Measurements from ENCODE around the gene ADIPOR2. TPM values are rescaled to one million over a fixed set of nuclear protein-coding genes. Genes with fewer than 3 reads are reported as not detected.
A peak's percentile ranks its signal among the peaks of the same experiment; 100 is the strongest.

The ADIPOR2 gene
- total RNA-seq, 4 donors from 2014 or later = 29.5 to 44.3 (median 37.1) TPM

- intact Hi-C loops (cut with DNase I; ENCODE audit: low total_unique reads) = loop anchor here (5.0 kb wide), 2 partner anchors 141 to 491 kb away; no protein-coding TSS in a partner anchor
- peak overlapping the region; percentile 54 for H3K4me3 ChIP-seq (ENCODE audit: low read depth, poor library complexity, severe bottlenecking)
- peak; percentile 89 to 98 for DNase-seq (ENCODE audit: low spot score in 2 of 2)
- 2 to 5% methylated on average over 31 to 34 of the region's 45 CpGs for WGBS, 2 donors
- TF ChIP-seq, protein P1, sequence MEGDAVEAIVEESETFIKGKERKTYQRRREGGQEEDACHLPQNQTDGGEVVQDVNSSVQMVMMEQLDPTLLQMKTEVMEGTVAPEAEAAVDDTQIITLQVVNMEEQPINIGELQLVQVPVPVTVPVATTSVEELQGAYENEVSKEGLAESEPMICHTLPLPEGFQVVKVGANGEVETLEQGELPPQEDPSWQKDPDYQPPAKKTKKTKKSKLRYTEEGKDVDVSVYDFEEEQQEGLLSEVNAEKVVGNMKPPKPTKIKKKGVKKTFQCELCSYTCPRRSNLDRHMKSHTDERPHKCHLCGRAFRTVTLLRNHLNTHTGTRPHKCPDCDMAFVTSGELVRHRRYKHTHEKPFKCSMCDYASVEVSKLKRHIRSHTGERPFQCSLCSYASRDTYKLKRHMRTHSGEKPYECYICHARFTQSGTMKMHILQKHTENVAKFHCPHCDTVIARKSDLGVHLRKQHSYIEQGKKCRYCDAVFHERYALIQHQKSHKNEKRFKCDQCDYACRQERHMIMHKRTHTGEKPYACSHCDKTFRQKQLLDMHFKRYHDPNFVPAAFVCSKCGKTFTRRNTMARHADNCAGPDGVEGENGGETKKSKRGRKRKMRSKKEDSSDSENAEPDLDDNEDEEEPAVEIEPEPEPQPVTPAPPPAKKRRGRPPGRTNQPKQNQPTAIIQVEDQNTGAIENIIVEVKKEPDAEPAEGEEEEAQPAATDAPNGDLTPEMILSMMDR (IDR thresholded peaks at IDR 0.05) = peak in 1 of 3 donors; percentile 66
- no peak for TF ChIP-seq POLR2A (IDR thresholded peaks at IDR 0.05)
Observed at GRCh38 chr12:1795785-1796514, 105.1 kb downstream of the ADIPOR2 start.

DNA sequence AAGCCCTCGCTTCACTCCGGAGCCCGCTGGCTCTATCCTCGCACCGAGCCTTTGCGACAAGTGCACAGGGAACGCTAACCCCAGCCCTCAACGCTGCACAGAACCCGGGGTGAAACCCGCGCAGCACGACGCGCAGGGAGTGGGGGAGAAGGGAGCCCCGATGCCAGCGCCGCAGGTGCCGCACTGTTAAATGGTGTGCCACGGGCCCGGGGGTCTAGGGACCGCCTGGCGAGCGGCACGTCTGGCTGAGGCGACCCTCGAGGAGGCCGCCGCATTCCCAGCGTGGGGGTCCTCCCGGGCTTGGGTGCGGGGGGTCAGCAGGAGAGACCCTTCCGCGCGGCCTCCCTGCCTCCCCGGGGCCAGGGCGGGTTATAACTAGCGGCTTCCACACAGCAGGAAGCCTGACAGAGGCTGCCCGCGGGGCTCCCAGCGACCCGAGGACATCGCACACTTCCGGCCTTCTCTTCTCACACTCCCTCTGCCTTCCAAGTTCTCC is 105.7 kb downstream of the ADIPOR2 start:
- no peak for TF ChIP-seq POLR2A (IDR thresholded peaks at IDR 0.05)
- TF ChIP-seq, protein P1 (IDR thresholded peaks at IDR 0.05) = no peak
- H3K4me3 ChIP-seq (ENCODE audit: low read depth, poor library complexity, severe bottlenecking) = peak overlapping the region; percentile 54
- intact Hi-C loops (cut with DNase I; ENCODE audit: low total_unique reads) = loop anchor here (5.0 kb wide), 2 partner anchors 141 to 491 kb away; no protein-coding TSS in a partner anchor
- 5% methylated on average over 23 to 27 of the region's 43 CpGs for WGBS, 2 donors
- peak in 1 of 2 donors; percentile 91 for DNase-seq (ENCODE audit: low spot score in 2 of 2)

DNA sequence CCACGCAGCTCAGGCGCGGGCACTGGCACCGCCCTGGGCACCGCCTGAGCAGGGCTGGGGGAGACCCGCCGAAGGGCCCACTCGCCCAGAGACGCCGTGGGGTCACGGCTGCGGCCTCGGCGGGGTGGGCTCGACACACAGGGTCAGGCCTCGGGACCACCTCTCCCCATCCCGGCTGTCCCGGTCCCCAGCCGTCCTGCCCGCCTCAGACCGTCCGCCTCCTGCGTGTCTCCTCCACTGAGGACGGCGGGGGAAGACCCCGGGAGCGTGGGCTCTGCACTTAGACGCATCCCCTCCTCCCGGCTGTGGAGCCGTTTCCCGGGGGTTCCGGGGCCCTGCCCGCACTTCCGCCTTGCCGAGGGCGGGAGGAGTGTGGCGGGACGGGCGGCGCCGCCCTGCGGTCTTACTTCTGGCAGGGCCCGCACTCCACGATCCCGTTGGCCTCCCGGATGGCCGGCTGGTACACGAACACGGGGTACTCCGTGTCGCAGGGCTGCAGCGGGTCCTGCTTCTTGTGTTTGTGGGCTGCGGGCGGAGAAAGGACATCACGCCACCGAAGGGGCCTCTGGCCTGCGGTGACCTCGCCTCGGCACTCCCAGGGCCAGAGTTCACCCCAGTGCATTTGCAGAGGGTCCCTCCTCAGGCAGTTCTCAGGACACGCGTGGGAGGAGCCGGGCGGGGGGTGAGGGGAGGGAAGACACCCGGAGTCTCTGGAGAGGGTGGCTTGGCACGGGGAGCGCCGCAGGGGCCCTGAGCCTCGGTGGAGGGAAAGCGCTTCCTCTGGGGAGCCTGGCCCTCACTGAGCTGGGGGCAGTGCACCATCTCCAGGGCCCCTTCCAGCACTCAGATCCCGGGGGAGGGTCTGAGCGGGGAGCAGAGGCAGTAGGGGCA is 106.4 kb downstream of the ADIPOR2 start:
- intact Hi-C loops (cut with DNase I; ENCODE audit: low total_unique reads) = loop anchor here (5.0 kb wide), 2 partner anchors 140 to 490 kb away; no protein-coding TSS in a partner anchor
- 11 to 24% methylated on average over 20 to 32 of the region's 71 CpGs for WGBS, 2 donors
- peak overlapping the region; percentile 54 for H3K4me3 ChIP-seq (ENCODE audit: low read depth, poor library complexity, severe bottlenecking)
- TF ChIP-seq, protein P1 (IDR thresholded peaks at IDR 0.05) = no peak
- no peak for TF ChIP-seq POLR2A (IDR thresholded peaks at IDR 0.05)
- peak in 1 of 2 donors; percentile 91 for DNase-seq (ENCODE audit: low spot score in 2 of 2)

DNA sequence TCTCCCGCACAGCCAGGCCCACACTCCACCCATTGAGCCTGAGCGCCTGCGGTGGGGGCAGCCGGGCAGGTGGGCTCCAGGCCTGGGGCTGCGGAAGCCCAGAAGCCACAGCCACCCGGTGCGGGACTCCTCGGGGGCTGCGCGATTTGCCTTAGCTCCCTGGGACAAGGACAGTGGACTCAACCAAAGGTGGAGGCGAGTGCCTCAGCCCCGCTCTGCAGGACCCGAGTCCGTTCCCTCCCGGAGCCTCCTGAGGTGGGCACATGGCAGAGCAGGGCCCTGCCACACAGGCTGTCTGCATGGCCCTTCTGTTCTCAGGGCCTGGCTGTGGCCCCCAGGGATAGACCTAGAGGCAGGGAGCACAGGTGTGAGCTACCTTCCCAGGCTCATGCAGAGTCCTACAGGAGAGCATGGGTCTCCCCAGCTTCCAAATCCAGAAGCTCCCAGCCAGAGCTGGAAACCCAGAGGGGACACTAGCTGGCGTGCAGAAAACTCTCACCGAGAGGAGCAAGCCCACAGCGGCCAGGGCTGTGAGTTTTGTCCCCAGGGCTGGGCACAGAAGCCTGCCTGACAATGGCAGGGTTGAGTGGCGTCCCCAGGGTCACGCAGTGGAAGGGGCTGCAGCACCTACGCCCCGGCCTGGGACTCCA is 107.2 kb downstream of the ADIPOR2 start:
- intact Hi-C loops (cut with DNase I; ENCODE audit: low total_unique reads) = loop anchor here (5.0 kb wide), 2 partner anchors 139 to 489 kb away; no protein-coding TSS in a partner anchor
- H3K4me3 ChIP-seq (ENCODE audit: low read depth, poor library complexity, severe bottlenecking) = no peak overlapping the region
- TF ChIP-seq, protein P1 (IDR thresholded peaks at IDR 0.05) = no peak
- no peak for TF ChIP-seq POLR2A (IDR thresholded peaks at IDR 0.05)
- DNase-seq (ENCODE audit: low spot score in 2 of 2) = peak in 1 of 2 donors; percentile 86
- WGBS, 2 donors = 96 to 98% methylated on average over 8 to 14 of the region's 22 CpGs

DNA sequence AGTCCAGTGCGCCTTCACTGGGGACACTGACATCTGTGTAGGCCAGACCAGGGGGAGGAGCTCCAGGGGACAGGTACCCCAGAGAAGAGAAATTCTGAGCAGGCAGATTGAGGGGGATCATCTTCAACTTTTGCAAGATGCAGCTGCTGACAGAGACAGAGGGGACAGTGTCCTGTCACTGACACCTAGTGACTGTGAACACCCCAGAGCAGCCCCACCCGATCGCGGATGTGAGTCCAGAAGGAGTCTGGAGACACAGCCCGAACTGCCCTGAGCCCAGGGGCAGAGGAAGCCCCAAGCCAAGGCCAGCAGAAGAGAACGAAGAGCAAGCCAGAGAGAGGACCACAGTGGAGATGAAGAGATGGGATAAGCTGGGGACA is 107.8 kb downstream of the ADIPOR2 start:
- intact Hi-C loops (cut with DNase I; ENCODE audit: low total_unique reads) = loop anchor here (5.0 kb wide), 2 partner anchors 139 to 489 kb away; no protein-coding TSS in a partner anchor
- no peak for DNase-seq (ENCODE audit: low spot score in 2 of 2)
- 79 to 88% methylated on average over 3 to 6 of the region's 6 CpGs for WGBS, 2 donors
- TF ChIP-seq, protein P1 (IDR thresholded peaks at IDR 0.05) = no peak
- TF ChIP-seq POLR2A (IDR thresholded peaks at IDR 0.05) = no peak
- no peak overlapping the region for H3K4me3 ChIP-seq (ENCODE audit: low read depth, poor library complexity, severe bottlenecking)

Measured in lower leg skin (tissue), 4 donors.